ENCODE measurements around the gene CHRND.

DNA sequence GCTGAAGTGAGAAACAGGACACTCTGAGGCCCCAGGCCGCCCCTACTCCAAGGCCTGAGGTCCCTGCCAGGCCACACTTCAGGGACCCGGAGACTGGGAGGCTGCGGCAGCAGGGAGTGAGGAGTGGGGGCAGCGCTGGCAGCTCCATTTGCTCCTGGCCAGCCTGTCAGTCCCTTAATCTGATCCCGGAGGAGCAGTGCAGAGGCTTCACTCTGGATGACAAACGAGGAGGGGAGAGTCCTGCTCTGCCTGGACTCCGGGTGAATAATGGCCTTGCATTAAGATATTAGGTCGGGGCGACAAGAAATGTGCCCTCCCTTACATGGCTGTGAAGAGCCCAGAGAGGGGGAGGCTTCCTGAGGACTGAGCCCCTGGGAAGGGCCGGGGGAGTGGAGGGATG, 20.1 kb upstream of the CHRND start:
- TF ChIP-seq POLR2AphosphoS5 (IDR thresholded peaks at IDR 0.05; ENCODE audit: low read depth, low read length) (no peak), CTCF (IDR thresholded peaks at IDR 0.05; ENCODE audit: control extremely low read depth in 1 of 3, insufficient read depth in 1 of 3, low read depth in 1 of 3, low read length in 3 of 3) (no peak), CHD2 (IDR thresholded peaks at IDR 0.05; ENCODE audit: low read length) (no peak)
- TF ChIP-seq, protein P1, sequence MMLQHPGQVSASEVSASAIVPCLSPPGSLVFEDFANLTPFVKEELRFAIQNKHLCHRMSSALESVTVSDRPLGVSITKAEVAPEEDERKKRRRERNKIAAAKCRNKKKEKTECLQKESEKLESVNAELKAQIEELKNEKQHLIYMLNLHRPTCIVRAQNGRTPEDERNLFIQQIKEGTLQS (IDR thresholded peaks at IDR 0.05; ENCODE audit: insufficient read depth, low read depth, low read length): no peak
